CD4-positive, alpha-beta T cell treated with Interleukin-12 subunit alpha and Interleukin-12 subunit beta, for 1 hour (primary cell): ENCODE results near the gene CCNK.

Experiments
- DNase-seq: peaks from one replicate; pipeline ENCODE4 v3.0.0-alpha.2; 2020

The CCNK gene

GRCh38 chr14:99521176-99522024 lies 40.2 kb downstream of the CCNK start:
- no peak for DNase-seq

GRCh38 chr14:99522025-99522401 lies 40.8 kb downstream of the CCNK start:
- DNase-seq = no peak

- no peak for DNase-seq
Observed at GRCh38 chr14:99522457-99522891, 41.3 kb downstream of the CCNK start.

- no peak for DNase-seq
Observed at GRCh38 chr14:99522934-99523703, 41.9 kb downstream of the CCNK start.

- DNase-seq = no peak
Observed at GRCh38 chr14:99523704-99524055, 42.5 kb downstream of the CCNK start.

GRCh38 chr14:99524091-99524661 lies 43.0 kb downstream of the CCNK start:
- DNase-seq = no peak

- DNase-seq = no peak
Observed at GRCh38 chr14:99524804-99525698, 43.8 kb downstream of the CCNK start.

GRCh38 chr14:99525699-99526080 lies 44.5 kb downstream of the CCNK start:
- DNase-seq = no peak

- no peak for DNase-seq
Observed at GRCh38 chr14:99527026-99527425, 45.8 kb downstream of the CCNK start.

GRCh38 chr14:99527427-99528076 lies 46.3 kb downstream of the CCNK start:
- no peak for DNase-seq

GRCh38 chr14:99529899-99530298 lies 48.7 kb downstream of the CCNK start:
- DNase-seq = no peak

GRCh38 chr14:99530407-99531155 lies 49.4 kb downstream of the CCNK start:
- DNase-seq = no peak

- DNase-seq = no peak
Observed at GRCh38 chr14:99531251-99532096, 50.3 kb downstream of the CCNK start.

GRCh38 chr14:99532310-99532709 lies 51.1 kb downstream of the CCNK start:
- DNase-seq = no peak

- DNase-seq = no peak
Observed at GRCh38 chr14:99534333-99534732, 53.1 kb downstream of the CCNK start.

- DNase-seq = no peak
Observed at GRCh38 chr14:99534863-99535262, 53.7 kb downstream of the CCNK start.

GRCh38 chr14:99535448-99535847 lies 54.2 kb downstream of the CCNK start:
- DNase-seq = no peak

- DNase-seq = no peak
Observed at GRCh38 chr14:99535908-99536778, 54.9 kb downstream of the CCNK start.

GRCh38 chr14:99537399-99537798 lies 56.2 kb downstream of the CCNK start:
- DNase-seq = no peak

GRCh38 chr14:99538275-99538674 lies 57.1 kb downstream of the CCNK start:
- DNase-seq = no peak
